Measurements from ENCODE around the gene AAR2. TPM values are rescaled to one million over a fixed set of nuclear protein-coding genes. Genes with fewer than 3 reads are reported as not detected.

Gene AAR2, protein sequence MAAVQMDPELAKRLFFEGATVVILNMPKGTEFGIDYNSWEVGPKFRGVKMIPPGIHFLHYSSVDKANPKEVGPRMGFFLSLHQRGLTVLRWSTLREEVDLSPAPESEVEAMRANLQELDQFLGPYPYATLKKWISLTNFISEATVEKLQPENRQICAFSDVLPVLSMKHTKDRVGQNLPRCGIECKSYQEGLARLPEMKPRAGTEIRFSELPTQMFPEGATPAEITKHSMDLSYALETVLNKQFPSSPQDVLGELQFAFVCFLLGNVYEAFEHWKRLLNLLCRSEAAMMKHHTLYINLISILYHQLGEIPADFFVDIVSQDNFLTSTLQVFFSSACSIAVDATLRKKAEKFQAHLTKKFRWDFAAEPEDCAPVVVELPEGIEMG
- 10 to 100 TPM; 15.5 to 17.3 TPM for total RNA-seq

DNA sequence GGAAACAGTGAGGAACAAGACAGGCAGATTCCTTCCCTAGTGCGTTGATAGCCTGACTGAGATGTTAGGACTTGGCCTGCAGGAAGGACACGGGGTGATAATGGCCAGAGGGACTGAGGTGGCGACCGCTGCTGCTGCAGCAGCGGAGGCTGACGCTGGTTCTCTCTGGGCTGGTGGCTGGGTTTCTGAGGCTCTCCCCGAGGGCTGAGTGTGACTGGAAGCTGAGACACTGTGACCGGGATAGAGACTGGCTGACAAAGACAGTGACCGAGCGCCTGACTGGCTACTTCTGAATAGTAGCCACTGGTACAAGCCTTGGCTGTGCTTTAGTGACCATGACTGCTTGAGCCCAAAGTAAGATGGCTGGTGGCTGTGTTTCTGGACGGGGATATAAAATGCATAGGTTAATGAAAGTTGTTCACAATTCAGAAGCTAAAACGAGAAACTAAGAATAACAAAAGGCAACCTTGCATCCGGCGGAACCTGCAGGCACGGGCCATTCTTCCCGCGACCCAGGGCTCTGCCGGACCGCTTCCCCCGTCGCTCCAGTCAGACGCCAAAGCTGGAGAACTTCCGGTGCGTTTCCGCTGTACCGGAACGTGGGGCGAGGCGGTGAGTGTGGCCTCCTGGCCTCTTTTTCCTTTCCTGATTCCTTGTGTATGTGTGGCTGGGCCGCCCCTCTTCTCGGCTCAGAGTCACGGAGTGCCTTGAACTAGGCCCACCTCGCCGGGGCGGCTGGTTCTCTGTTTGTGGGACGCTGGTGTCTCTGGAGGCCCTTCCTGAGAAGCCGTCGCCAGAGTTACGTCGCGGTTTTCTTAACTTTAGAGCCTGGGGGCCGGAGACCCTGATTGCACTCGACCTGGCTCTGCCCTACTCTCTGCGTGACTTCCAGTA lies at the start of gene AAR2:
Gene AAR2 (plus strand): TSS at position 587 of the 894 bp plus-strand sequence. CDS start 3,391 bp downstream, outside the sequence.
- CTCF ChIA-PET, result interaction anchor here (1.1 to 1.6 kb wide), 2 partner anchors 34 to 601 kb away, joined by 3 to 4 read pairs; no protein-coding TSS in a partner anchor
- peak within 1 kb of the TSS; percentile 80 for H3K27ac Mint-ChIP-seq
- peak within 1 kb of the TSS; percentile 81 for H3K4me3 Mint-ChIP-seq
- peaks cover 34% of the 10 kb centered on the region for H3K4me1 Mint-ChIP-seq (ENCODE audit: low read depth)
- no peaks in the 10 kb centered on the region for H3K27me3 Mint-ChIP-seq (ENCODE audit: low read depth)
- intact Hi-C loops (cut with micrococcal nuclease), result loop anchor here (2.0 kb wide), 1 partner anchor 185 kb away; no protein-coding TSS in a partner anchor
- peak; percentile 91 for DNase-seq
- no peaks in the 10 kb centered on the region for H3K9me3 Mint-ChIP-seq
- peaks cover 4% of the 10 kb centered on the region for H3K36me3 Mint-ChIP-seq (ENCODE audit: low read depth)

DNA sequence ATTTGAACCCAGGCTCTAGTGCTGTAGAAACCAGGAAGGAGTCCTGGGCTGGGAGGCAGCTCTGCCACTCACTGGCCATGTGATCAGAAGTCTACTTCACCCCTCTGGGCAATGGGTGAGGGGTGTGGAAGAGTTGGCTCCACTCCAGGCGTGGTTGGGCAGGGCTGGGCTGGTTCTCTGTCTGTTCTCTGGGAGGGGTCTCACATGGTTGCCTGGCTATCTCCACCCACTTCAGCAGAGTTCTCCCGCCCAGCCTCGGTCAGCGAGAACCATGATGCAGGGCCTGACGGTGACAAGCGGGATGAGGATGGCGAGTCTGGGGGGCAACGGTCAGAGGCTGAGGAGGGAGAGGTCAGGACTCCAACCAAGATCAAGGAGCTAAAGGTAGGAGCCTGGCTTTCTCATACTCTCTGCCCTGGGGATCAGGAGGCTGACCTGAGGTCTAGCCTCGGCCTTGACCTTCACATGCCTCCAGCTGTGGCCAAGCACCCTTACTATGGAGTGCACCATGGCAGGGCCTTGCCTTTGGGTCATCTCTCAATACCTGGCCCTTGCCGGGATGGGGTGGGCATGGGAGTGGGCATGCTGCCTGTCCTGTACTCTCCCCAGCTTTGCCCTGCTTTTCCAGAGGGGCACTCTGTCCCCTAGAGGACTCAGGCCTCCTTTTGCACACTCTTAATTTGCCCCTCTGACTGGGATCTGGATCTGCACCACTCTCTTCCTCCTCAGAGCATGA lies 42.1 kb upstream of the AAR2 start:
- intact Hi-C loops (cut with micrococcal nuclease), result no loop called here
- Mint-ChIP-seq H3K27me3 (ENCODE audit: low read depth) (no peaks in the 10 kb centered on the region), H3K4me3 (no peak overlapping the region), H3K36me3 (ENCODE audit: low read depth) (no peaks in the 10 kb centered on the region), H3K27ac (no peak overlapping the region), H3K4me1 (ENCODE audit: low read depth) (no peaks in the 10 kb centered on the region), H3K9me3 (no peaks in the 10 kb centered on the region)
- DNase-seq, result no peak
- CTCF ChIA-PET, result interaction anchor here (0.6 to 2.1 kb wide), 3 partner anchors 8 to 252 kb away, joined by 3 to 19 read pairs (median 3); no protein-coding TSS in a partner anchor

DNA sequence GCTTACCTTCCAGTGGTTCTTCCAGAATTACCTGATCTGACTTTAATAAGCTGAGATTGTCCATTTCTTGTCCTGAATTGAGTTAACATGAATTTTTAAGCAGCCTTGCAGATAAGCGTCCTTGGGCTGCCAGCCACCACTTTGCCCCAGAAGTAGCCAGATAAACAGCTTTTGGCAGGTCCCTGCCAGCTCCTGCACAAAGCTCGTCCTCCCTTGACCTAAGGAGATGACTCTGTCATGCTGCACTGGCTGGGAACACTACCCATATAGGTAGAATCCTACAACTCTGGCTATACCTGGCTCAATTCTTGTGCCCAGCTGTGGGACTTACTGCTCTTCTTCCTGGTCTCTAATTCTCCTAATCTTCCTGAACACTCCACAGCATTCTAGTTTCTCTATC lies 39.6 kb upstream of the AAR2 start:
- Mint-ChIP-seq H3K9me3 (no peaks in the 10 kb centered on the region), H3K4me3 (no peak overlapping the region), H3K27ac (no peak overlapping the region), H3K27me3 (ENCODE audit: low read depth) (no peaks in the 10 kb centered on the region), H3K4me1 (ENCODE audit: low read depth) (no peaks in the 10 kb centered on the region), H3K36me3 (ENCODE audit: low read depth) (no peaks in the 10 kb centered on the region)
- intact Hi-C loops (cut with micrococcal nuclease), result no loop called here
- no peak for DNase-seq
- CTCF ChIA-PET, result interaction anchor here (1.2 to 8.0 kb wide), 3 partner anchors 40 to 241 kb away, joined by 3 to 79 read pairs (median 50); no protein-coding TSS in a partner anchor

DNA sequence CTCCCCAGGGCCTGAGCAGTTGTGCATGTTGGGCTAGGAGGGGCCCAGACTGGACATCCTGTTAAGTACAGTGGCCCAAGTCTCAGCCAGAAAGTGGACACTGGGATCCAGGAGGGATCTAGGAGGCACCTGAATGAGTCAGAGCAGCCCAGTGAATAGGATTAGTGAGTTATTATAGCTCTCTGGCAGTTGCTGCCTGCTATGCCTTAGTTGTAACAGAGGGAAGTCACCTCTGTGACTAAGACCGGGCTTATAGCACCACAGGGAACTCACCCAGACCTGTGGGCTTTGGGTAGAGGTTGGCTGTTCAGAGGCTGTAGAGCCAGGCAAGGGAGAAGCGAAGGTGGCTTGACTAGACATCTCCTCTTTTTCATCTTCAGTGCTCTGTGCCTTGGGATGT lies 39.0 kb upstream of the AAR2 start:
- CTCF ChIA-PET, result interaction anchor here (1.2 to 8.0 kb wide), 3 partner anchors 41 to 241 kb away, joined by 3 to 79 read pairs (median 50); no protein-coding TSS in a partner anchor
- Mint-ChIP-seq H3K27me3 (ENCODE audit: low read depth) (no peaks in the 10 kb centered on the region), H3K4me1 (ENCODE audit: low read depth) (no peaks in the 10 kb centered on the region), H3K36me3 (ENCODE audit: low read depth) (no peaks in the 10 kb centered on the region), H3K4me3 (no peak overlapping the region), H3K27ac (no peak overlapping the region), H3K9me3 (no peaks in the 10 kb centered on the region)
- intact Hi-C loops (cut with micrococcal nuclease), result no loop called here
- DNase-seq, result no peak

DNA sequence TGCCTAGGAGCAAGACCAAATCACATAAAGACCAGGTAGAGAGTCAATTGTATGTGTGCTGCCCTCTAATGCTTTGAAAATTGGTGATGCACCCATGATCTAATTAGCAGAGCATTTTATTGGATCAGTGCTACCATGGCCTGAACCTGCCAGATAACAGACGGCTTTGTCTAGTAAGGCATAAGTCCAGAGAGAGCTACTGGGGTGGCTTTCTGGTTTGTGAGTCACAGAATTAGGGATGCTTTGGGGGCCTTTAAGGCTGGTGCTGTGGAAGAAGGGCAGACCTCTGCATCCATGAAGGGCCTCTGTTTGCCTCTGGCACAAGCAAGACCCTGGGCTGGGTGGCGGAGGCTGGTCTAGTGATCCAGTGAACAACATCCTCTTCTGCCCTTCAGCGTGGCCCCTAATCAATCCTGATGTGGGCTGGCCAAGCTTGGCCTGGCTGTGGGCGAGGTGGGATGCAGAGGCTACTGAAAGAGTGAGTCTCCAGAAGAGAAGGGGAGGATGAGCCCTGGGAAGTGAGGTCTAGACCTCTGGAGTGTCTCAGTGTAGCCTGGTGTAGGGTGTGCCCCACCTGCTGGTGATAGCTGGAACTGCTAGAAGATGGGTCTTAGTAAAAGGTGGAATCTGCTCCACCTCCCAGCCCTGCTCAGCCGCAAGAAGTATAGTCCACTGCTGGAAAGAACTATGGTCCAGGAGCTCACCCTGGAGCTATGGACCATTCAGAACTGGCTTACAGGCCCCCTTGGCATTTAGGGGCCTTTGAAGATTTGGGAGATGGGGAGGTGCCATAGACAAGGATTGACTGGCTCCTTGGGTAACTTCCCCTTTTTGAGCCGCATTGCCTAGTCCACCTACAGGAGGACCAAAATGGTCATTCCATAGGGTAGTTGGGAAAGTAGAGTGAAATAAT lies 36.7 kb upstream of the AAR2 start:
- peak; percentile 89 for DNase-seq
- Mint-ChIP-seq H3K27me3 (ENCODE audit: low read depth) (no peaks in the 10 kb centered on the region), H3K4me1 (ENCODE audit: low read depth) (peaks cover 4% of the 10 kb centered on the region), H3K9me3 (no peaks in the 10 kb centered on the region), H3K27ac (no peak overlapping the region), H3K4me3 (no peak overlapping the region), H3K36me3 (ENCODE audit: low read depth) (no peaks in the 10 kb centered on the region)
- CTCF ChIA-PET, result interaction anchor here (0.5 to 8.0 kb wide), 24 partner anchors 8 to 986 kb away, joined by 3 to 79 read pairs (median 3); no protein-coding TSS in a partner anchor
- intact Hi-C loops (cut with micrococcal nuclease), result loop anchor here (1.0 kb wide), 2 partner anchors 43 to 204 kb away; no protein-coding TSS in a partner anchor

DNA sequence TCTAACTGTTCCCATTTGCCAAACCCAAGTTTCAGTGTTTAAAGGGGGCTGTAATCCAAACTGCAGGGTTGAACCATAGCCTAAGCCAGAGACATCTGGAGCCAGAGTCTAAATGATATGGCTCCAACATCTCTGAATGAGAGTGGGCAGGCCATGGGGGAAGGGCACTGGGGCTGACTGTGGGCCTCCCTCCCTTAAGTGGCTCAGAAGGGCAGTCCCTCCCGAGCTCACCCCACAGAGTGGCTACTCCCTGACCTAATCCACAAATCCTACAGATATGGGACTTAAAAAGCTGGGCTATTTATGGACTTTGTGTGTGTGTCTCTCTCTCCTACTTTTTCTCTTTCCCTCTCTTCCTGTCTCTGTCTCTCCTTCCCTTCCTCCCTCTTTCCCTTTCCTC lies 35.8 kb upstream of the AAR2 start:
- Mint-ChIP-seq H3K27me3 (ENCODE audit: low read depth) (no peaks in the 10 kb centered on the region), H3K9me3 (no peaks in the 10 kb centered on the region), H3K27ac (no peak overlapping the region), H3K36me3 (ENCODE audit: low read depth) (no peaks in the 10 kb centered on the region), H3K4me3 (no peak overlapping the region), H3K4me1 (ENCODE audit: low read depth) (peaks cover 4% of the 10 kb centered on the region)
- intact Hi-C loops (cut with micrococcal nuclease), result no loop called here
- no peak for DNase-seq
- CTCF ChIA-PET, result interaction anchor here (0.6 to 8.0 kb wide), 12 partner anchors 10 to 243 kb away, joined by 3 to 79 read pairs (median 6); no protein-coding TSS in a partner anchor

DNA sequence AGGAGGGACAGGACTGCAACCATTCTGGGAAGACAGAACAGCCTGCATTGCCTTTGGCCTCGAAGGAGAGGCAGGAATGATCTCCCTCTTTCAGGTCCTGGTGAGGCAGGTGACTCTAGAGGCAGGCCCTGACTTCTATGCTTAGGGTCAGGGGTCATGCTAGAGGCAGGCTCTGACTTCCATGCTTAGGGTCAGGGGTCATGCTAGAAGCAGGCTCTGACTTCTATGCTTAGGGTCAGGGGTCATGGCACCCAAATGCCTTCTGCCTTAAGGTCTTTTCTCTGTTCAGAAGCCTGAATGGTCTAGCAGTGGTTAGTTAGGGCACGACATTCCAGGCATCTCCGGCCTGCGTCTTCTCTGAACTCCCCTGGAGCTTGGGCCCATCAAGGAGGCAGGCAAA lies 35.1 kb upstream of the AAR2 start:
- intact Hi-C loops (cut with micrococcal nuclease), result no loop called here
- Mint-ChIP-seq H3K9me3 (no peaks in the 10 kb centered on the region), H3K36me3 (ENCODE audit: low read depth) (no peaks in the 10 kb centered on the region), H3K4me3 (no peak overlapping the region), H3K27me3 (ENCODE audit: low read depth) (no peaks in the 10 kb centered on the region), H3K27ac (no peak overlapping the region), H3K4me1 (ENCODE audit: low read depth) (peaks cover 4% of the 10 kb centered on the region)
- CTCF ChIA-PET, result interaction anchor here (0.7 to 8.0 kb wide), 8 partner anchors 8 to 251 kb away, joined by 3 to 79 read pairs (median 7); no protein-coding TSS in a partner anchor
- DNase-seq, result no peak

DNA sequence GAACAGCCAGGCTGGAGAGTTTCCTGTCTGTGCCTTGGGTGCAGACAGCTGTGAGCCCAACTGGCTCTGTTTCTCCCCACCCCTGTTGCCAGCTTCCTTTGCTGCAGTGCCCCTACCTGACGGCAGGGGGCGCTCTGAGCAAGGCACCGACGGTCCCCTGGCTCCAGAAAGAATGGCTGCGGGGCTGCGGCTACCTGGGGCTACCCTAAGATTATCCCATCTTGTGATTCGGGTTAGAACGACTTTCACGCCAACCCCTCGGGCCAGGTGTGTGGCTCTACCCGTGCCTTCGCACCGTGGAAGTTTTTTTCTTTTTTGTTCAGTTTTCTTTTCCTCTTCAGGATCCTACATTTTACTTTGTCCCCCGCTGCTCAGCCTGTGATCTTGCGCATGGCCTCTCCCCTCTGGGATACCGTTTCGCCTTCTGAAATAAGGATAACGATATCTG lies 33.4 kb upstream of the AAR2 start:
- Mint-ChIP-seq H3K27ac (no peak overlapping the region), H3K4me1 (ENCODE audit: low read depth) (peaks cover 4% of the 10 kb centered on the region), H3K9me3 (no peaks in the 10 kb centered on the region), H3K27me3 (ENCODE audit: low read depth) (no peaks in the 10 kb centered on the region), H3K36me3 (ENCODE audit: low read depth) (no peaks in the 10 kb centered on the region), H3K4me3 (no peak overlapping the region)
- intact Hi-C loops (cut with micrococcal nuclease), result loop anchor here (1.0 to 2.0 kb wide), 3 partner anchors 196 to 290 kb away; no protein-coding TSS in a partner anchor
- peak; percentile 85 for DNase-seq
- CTCF ChIA-PET, result interaction anchor here (0.6 to 8.0 kb wide), 37 partner anchors 9 to 549 kb away, joined by 3 to 79 read pairs (median 3); partner anchors contain the start of gene AAR2

DNA sequence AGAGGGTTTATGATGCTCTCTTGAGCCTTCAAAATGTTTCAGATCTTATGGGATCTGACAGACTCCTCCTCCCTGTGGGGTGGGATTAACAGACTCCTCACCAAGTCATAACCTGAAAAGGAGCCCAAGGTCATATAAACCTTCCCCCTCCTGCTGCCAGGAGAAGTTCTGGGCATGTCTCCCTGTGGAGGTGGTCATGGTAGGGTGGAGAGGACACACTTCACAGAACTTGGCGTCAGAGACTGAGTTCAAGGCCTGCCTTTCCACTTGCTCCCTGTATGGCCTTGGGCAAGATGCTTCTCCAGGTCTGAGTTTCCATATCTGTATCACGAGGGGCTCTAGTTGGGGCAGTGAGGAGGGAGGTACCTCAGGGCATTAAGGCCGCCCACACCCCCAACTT lies 32.4 kb upstream of the AAR2 start:
- intact Hi-C loops (cut with micrococcal nuclease), result loop anchor here (1.0 to 2.0 kb wide), 3 partner anchors 195 to 289 kb away; no protein-coding TSS in a partner anchor
- DNase-seq, result no peak
- Mint-ChIP-seq H3K9me3 (no peaks in the 10 kb centered on the region), H3K27ac (no peak overlapping the region), H3K4me3 (no peak overlapping the region), H3K4me1 (ENCODE audit: low read depth) (peaks cover 4% of the 10 kb centered on the region), H3K27me3 (ENCODE audit: low read depth) (no peaks in the 10 kb centered on the region), H3K36me3 (ENCODE audit: low read depth) (no peaks in the 10 kb centered on the region)
- CTCF ChIA-PET, result interaction anchor here (0.8 to 8.0 kb wide), 5 partner anchors 13 to 234 kb away, joined by 3 to 79 read pairs (median 10); no protein-coding TSS in a partner anchor

DNA sequence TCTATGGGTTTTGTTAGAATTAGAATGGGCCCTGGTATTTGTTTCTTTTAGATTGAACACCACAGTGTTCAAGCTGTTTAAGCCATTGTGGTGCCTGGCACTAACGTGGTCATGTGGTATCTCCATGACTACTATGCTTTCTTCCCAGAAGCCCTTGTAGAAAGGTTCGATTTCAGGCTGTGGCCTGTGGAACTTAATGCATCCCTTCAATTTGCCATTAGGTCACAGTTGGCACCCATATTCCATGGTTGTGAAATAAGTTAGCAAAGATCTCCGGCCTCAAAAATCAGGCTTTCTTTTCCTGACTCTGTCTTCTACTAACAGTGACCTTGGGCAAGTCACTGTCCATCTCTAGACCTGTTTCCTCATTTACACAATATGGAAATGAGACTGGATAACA lies 31.3 kb upstream of the AAR2 start:
- Mint-ChIP-seq H3K27me3 (ENCODE audit: low read depth) (no peaks in the 10 kb centered on the region), H3K27ac (no peak overlapping the region), H3K36me3 (ENCODE audit: low read depth) (no peaks in the 10 kb centered on the region), H3K4me3 (no peak overlapping the region), H3K9me3 (no peaks in the 10 kb centered on the region), H3K4me1 (ENCODE audit: low read depth) (peaks cover 4% of the 10 kb centered on the region)
- intact Hi-C loops (cut with micrococcal nuclease), result no loop called here
- no peak for DNase-seq
- CTCF ChIA-PET, result interaction anchor here (2.7 kb wide), 1 partner anchor 49 kb away, joined by 9 read pairs; no protein-coding TSS in a partner anchor
